Cardiac fibroblast (primary cell): ENCODE measurements around the gene HDC.
A peak's percentile ranks its signal among the peaks of the same experiment; 100 is the strongest.

Experiments
- DNase-seq, 2 donors: peaks; one replicate each; pipeline versions ENCODE4 v3.0.0 to v3.0.0-alpha.2; 2010; ENCODE audit warnings: low read depth in 2 of 2
- H3K4me3 ChIP-seq, 2 donors: replicated peaks in 1 of 2; 1 replicate in 1 of 2; 2 replicates in 1 of 2; pipeline ENCODE4 v1.5.1; 2011; ENCODE audit warnings: low read depth in 2 of 2, low read length in 2 of 2, mild to moderate bottlenecking in 2 of 2, moderate library complexity in 1 of 2
- TF ChIP-seq, protein P1 (sequence below): IDR thresholded peaks from one replicate; pipeline ENCODE4 v1.5.1; 2011; ENCODE audit warnings: low read depth, mild to moderate bottlenecking, low read length, inconsistent platforms

HDC gene

DNA sequence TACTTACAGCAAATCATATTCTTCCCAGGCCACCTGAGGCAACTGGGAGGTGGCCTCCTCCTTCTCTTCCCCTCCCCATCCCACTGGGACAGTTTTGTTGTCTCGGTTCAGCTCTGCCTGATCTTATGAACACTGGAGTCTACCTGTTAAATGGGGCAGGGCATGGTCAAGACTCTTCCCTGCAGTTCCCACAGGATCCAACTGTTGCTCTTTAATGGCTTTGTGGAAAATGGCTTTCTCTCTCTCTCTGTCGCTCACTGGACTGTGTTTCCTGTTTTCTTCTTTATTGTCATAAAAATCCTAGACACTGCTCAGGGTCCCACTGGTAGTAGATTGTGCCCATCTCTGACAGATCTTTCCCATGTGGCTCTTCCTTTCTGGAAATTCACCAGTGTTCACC, 43.3 kb downstream of the HDC start:
- TF ChIP-seq, protein P1, sequence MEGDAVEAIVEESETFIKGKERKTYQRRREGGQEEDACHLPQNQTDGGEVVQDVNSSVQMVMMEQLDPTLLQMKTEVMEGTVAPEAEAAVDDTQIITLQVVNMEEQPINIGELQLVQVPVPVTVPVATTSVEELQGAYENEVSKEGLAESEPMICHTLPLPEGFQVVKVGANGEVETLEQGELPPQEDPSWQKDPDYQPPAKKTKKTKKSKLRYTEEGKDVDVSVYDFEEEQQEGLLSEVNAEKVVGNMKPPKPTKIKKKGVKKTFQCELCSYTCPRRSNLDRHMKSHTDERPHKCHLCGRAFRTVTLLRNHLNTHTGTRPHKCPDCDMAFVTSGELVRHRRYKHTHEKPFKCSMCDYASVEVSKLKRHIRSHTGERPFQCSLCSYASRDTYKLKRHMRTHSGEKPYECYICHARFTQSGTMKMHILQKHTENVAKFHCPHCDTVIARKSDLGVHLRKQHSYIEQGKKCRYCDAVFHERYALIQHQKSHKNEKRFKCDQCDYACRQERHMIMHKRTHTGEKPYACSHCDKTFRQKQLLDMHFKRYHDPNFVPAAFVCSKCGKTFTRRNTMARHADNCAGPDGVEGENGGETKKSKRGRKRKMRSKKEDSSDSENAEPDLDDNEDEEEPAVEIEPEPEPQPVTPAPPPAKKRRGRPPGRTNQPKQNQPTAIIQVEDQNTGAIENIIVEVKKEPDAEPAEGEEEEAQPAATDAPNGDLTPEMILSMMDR, result no peak
- H3K4me3 ChIP-seq, result no peak overlapping the region
- DNase-seq, result no peak

DNA sequence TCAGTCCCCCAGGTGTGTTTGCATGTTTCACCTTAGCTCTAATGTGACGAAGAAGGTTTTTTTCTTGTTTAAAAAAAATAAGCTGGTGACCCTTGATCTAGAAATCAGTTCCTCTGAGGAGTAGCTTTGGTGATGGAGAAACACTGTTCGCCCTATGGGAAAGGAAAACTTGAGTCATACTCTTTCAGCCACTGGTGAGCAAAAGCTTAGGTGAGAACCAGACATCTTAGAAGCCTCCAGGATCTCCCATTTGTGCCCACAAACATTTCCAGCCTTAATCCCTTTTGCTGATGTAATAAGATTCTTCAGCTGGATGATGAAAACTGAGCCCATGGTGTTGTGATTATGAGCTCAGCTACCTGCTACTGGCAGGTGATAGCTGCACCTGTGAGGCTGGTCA, 45.7 kb downstream of the HDC start:
- no peak overlapping the region for H3K4me3 ChIP-seq
- peak; percentile 9 to 18 for DNase-seq
- TF ChIP-seq, protein P1, result no peak

DNA sequence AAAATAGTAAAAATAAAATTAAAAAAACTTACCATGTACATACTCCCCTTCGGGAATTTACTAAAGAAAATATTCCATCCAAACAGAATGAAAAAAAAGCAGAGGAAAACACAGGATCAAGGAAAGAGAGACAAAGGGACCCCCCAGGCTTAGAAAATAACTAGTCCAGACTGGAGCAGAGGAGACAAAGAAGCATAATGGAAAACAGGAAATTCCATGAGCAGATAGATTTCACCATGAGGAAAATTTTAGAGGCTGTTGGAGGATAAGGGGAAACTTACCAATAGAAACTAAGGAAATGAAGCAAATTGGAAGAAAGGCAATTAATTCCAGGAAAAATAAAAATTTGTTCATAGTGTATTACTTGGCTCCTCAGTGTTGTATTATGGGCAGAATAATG, 46.8 kb downstream of the HDC start:
- peak in 1 of 2 donors; percentile 35 for DNase-seq
- H3K4me3 ChIP-seq, result no peak overlapping the region

GRCh38 chr15:50218291-50218690, 47.2 kb downstream of the HDC start:
- peak in 1 of 2 donors; percentile 19 for DNase-seq
- TF ChIP-seq, protein P1, result no peak
- no peak overlapping the region for H3K4me3 ChIP-seq

More for the DNA sequence above, 46.8 kb downstream of the HDC start:
- TF ChIP-seq, protein P1, result no peak

GRCh38 chr15:50210462-50211157, 54.9 kb downstream of the HDC start:
- DNase-seq, result no peak
- H3K4me3 ChIP-seq, result no peak overlapping the region
- TF ChIP-seq, protein P1, result no peak

- no peak for DNase-seq
- TF ChIP-seq, protein P1, result no peak
- H3K4me3 ChIP-seq, result no peak overlapping the region
These were observed 55.7 kb downstream of the HDC start for GRCh38 chr15:50209809-50210208.

DNA sequence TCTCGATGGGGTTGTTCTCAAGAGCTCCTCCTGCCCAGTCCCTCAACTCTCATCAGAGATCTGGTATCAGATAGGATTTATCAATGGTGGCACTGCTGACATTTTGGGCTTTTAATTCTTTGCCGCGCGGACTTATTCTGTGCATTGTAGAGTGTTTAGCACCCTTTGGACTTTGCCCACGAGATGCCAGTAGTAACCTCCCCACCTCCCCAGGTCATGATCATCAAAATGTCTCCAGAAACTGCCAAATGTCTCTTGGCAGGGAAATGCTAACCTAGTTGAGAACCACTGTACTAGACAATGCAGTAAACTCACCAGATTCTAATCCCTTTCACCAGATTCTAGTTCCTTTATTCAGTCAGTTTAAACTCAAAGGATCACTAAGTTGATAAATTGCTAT, 59.5 kb downstream of the HDC start:
- TF ChIP-seq, protein P1, result no peak
- no peak for DNase-seq
- no peak overlapping the region for H3K4me3 ChIP-seq
